T47D (cell line): ENCODE data around the gene FILIP1.
"Not testable (repeated sequence)": the region's sequence is repeated elsewhere in the genome, so short reads cannot be mapped to it uniquely, and the experiment has no call there.

Source experiments
- DNase-seq, 2 experiments: peaks; one replicate each; pipeline versions ENCODE4 v3.0.0 to v3.0.0-alpha.2; 2011 to 2012; ENCODE audit warnings: low read depth in 1 of 2, low spot score in 1 of 2
- JUND ChIP-seq: IDR thresholded peaks from 2 replicates; pipeline ENCODE4 v1.6.1; 2012; ENCODE audit warnings: low read depth
- in situ Hi-C: cut with HindIII; loops from 2 replicates; pipeline ENCODE4 v1.10.0; 2016; ENCODE audit warnings: low sequenced_read_pairs, low pct_unique_long_range_greater_than_20kb

FILIP1 gene

GRCh38 chr6:75418233-75418632 is 75.4 kb downstream of the FILIP1 start:
- no peak for TF ChIP-seq JUND
- in situ Hi-C loops = no loop called here
- no peak for DNase-seq

GRCh38 chr6:75416443-75416842 is 77.2 kb downstream of the FILIP1 start:
- DNase-seq = no peak
- in situ Hi-C loops = no loop called here
- no peak for TF ChIP-seq JUND

GRCh38 chr6:75415804-75416203 is 77.8 kb downstream of the FILIP1 start:
- no peak for DNase-seq
- in situ Hi-C loops = no loop called here
- TF ChIP-seq JUND = no peak

GRCh38 chr6:75414445-75415021 is 79.1 kb downstream of the FILIP1 start:
- in situ Hi-C loops = no loop called here
- DNase-seq = no peak
- no peak for TF ChIP-seq JUND

- DNase-seq = no peak
- in situ Hi-C loops = no loop called here
- no peak for TF ChIP-seq JUND
Measured at GRCh38 chr6:75412969-75413662, 80.5 kb downstream of the FILIP1 start.

GRCh38 chr6:75410564-75410963 is 83.0 kb downstream of the FILIP1 start:
- DNase-seq, in situ Hi-C loops: not testable (repeated sequence)

GRCh38 chr6:75409928-75410327 is 83.7 kb downstream of the FILIP1 start:
- DNase-seq = no peak
- in situ Hi-C loops = no loop called here
- no peak for TF ChIP-seq JUND

GRCh38 chr6:75409286-75409685 is 84.3 kb downstream of the FILIP1 start:
- in situ Hi-C loops = no loop called here
- no peak for TF ChIP-seq JUND
- no peak for DNase-seq

- DNase-seq = no peak
- TF ChIP-seq JUND = no peak
- in situ Hi-C loops = no loop called here
Measured at GRCh38 chr6:75403563-75404080, 90.0 kb downstream of the FILIP1 start.

- no peak for TF ChIP-seq JUND
- no peak for DNase-seq
- in situ Hi-C loops = no loop called here
Measured at GRCh38 chr6:75402296-75402695, 91.3 kb downstream of the FILIP1 start.

- no peak for TF ChIP-seq JUND
- in situ Hi-C loops = no loop called here
- DNase-seq = peak in 1 of 2 experiments; percentile 13
Measured at GRCh38 chr6:75397656-75398465, 95.7 kb downstream of the FILIP1 start.

GRCh38 chr6:75397171-75397570 is 96.4 kb downstream of the FILIP1 start:
- TF ChIP-seq JUND = no peak
- no peak for DNase-seq
- in situ Hi-C loops = no loop called here
